SJCRH30 (cell line): Measurements from ENCODE around the gene ABLIM2. TPM values are rescaled to one million over a fixed set of nuclear protein-coding genes. Genes with fewer than 3 reads are reported as not detected.
"Not testable (repeated sequence)": the region's sequence is repeated elsewhere in the genome, so short reads cannot be mapped to it uniquely, and the experiment has no call there.

Source experiments
- DNase-seq, 2 experiments: peaks; one replicate each; pipeline ENCODE4 v3.0.0-alpha.2; 2015 to 2020
- H3K27ac ChIP-seq: fragments of 250-450 bp; sonication (Bioruptor Pico); 2 replicates; pipeline ENCODE4 v1.5.1; 2020; ENCODE audit warnings: mild to moderate bottlenecking, moderate library complexity
- H3K27me3 ChIP-seq: fragments of 250-450 bp; sonication (Bioruptor Pico); 2 replicates; pipeline ENCODE4 v1.5.1; 2020; ENCODE audit warnings: mild to moderate bottlenecking, moderate library complexity
- H3K36me3 ChIP-seq: fragments of 250-450 bp; sonication (Bioruptor Pico); 2 replicates; pipeline ENCODE4 v1.5.1; 2020; ENCODE audit warnings: mild to moderate bottlenecking, moderate library complexity
- H3K4me1 ChIP-seq: fragments of 250-450 bp; sonication (Bioruptor Pico); 2 replicates; pipeline ENCODE4 v1.5.1; 2020; ENCODE audit warnings: mild to moderate bottlenecking, moderate library complexity
- H3K4me3 ChIP-seq: fragments of 250-450 bp; sonication (Bioruptor Pico); 2 replicates; pipeline ENCODE4 v1.5.1; 2020; ENCODE audit warnings: mild to moderate bottlenecking, moderate library complexity
- H3K9me3 ChIP-seq: fragments of 250-450 bp; sonication (Bioruptor Pico); replicated peaks from 2 replicates; pipeline ENCODE4 v1.5.1; 2020; ENCODE audit warnings: mild to moderate bottlenecking, moderate library complexity
- total RNA-seq: library from RNA; depleted of rRNA; stranded (reverse); fragments of >200 nt; shearing (Covaris generic); gene quantifications from 2 replicates; pipeline ENCODE4 v1.2.3, GENCODE V29; 2014

Gene ABLIM2
- total RNA-seq, 1 experiment from 2014 or later: 0.12 TPM

- H3K4me1 ChIP-seq: peaks cover 8% of the 10 kb centered on the region
- no peaks in the 10 kb centered on the region for H3K9me3 ChIP-seq
- DNase-seq: peak; percentile 89 to 94
- peak within 1 kb of the TSS; percentile 45; the same call in 1 of the 2 replicates for H3K27ac ChIP-seq
- H3K27me3 ChIP-seq: no peaks in the 10 kb centered on the region
- H3K36me3 ChIP-seq: no peaks in the 10 kb centered on the region
- H3K4me3 ChIP-seq: peak within 1 kb of the TSS; percentile 91
These were observed 219.1 kb downstream of the ABLIM2 start, which contains the start of gene AFAP1 for GRCh38 chr4:7939377-7940108. Gene AFAP1 (minus strand): TSS chr4:7939861. CDS start chr4:7872078, 67,783 bp downstream.

DNA sequence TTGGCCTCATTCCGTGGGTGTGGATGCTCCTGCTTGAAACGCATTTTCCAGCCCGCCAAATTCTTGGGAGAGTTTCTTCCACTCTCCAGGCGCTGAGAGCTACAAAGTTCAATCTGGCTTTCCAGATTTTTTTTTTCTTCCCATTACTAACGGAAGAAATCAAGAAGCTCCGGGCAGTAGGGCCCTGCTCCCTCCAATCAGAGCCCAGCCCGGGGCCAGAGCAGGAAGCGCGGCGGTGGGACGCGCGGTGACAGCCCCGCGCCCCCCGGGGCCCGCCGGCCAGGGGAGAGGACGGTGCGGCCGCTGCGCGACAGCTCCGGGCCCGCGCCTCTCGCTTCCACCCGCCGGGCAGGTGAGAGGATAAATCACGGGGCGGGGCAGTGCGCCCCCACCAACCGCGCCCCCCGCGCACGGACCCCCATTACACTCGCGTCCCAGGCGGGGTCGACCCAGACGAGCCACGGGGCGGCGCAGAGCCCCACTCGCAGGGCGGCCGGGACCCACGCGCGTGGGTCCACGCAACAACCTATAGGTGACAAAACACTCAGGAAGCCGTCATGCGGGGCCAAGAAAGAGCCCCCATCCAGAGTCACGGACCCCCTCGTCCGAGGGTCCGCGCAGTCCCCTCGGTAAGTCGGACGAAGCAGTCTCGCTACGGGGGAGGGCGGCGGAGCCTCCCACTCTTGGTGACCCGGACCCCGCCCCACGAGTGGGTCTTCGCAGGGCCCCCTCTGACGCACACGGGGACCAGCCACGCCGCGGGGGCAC, 219.8 kb downstream of the ABLIM2 start:
- H3K9me3 ChIP-seq: no peaks in the 10 kb centered on the region
- no peaks in the 10 kb centered on the region for H3K27me3 ChIP-seq
- peak overlapping the region; percentile 91 for H3K4me3 ChIP-seq
- H3K36me3 ChIP-seq: no peaks in the 10 kb centered on the region; the same call in 1 of the 2 replicates
- peak overlapping the region; percentile 45; the same call in 1 of the 2 replicates for H3K27ac ChIP-seq
- DNase-seq: peak in 1 of 2 experiments; percentile 53
- H3K4me1 ChIP-seq: peaks cover 8% of the 10 kb centered on the region

- no peaks in the 10 kb centered on the region for H3K9me3 ChIP-seq
- peaks cover 8% of the 10 kb centered on the region for H3K4me1 ChIP-seq
- peak overlapping the region; percentile 91 for H3K4me3 ChIP-seq
- peak in 1 of 2 experiments; percentile 17 for DNase-seq
- H3K36me3 ChIP-seq: no peaks in the 10 kb centered on the region; the same call in 1 of the 2 replicates
- H3K27me3 ChIP-seq: no peaks in the 10 kb centered on the region
- no peak overlapping the region for H3K27ac ChIP-seq
These were observed 220.4 kb downstream of the ABLIM2 start for GRCh38 chr4:7938266-7938608.

GRCh38 chr4:7937006-7937405, 221.6 kb downstream of the ABLIM2 start:
- Histone ChIP-seq H3K9me3 (no peaks in the 10 kb centered on the region), H3K27me3 (no peaks in the 10 kb centered on the region), H3K4me1 (peaks cover 8% of the 10 kb centered on the region), H3K4me3 (no peak overlapping the region), H3K27ac (no peak overlapping the region), H3K36me3 (no peaks in the 10 kb centered on the region; the same call in 1 of the 2 replicates)
- no peak for DNase-seq

DNA sequence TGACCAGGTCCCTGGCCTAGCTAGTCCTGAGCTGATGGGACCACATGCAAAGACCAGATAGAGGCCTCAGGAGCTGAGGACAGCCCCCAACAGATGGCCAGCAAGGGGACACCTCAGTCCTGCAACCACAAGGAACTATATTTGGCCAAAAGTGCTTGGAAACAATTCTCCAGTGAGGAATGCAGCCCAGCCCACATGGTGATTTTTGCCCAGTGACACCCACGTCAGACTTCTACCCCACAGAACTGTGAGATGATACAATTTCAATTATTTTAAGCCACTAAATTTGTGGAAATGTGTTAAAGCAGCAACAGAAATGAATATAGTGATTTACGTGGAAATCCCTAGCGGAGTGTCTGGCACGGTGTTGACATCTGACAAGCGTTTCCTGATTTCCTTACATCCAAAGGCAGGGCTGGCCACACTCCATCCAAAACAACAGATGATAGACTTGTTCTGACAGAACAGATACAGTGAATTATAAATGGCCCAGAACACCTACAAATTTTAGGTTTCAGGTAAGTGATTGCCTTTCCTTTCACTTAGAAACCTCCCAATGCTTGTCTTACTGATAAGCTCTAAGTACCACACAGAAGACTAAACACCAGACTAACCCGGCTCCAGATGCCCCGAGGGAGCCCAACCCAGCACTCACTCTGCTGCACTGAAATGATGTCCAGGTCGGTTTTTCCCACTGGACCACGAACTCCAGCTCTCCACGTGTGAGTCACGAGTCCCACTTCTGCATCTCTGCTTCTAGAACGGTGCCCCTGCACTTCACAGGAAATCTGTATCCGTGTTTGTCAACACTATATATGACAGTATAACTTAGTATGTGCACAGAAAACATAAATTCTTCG, 224.7 kb downstream of the ABLIM2 start:
- Histone ChIP-seq H3K4me1 (peaks cover 5% of the 10 kb centered on the region; the same call in 1 of the 2 replicates), H3K9me3 (no peaks in the 10 kb centered on the region), H3K27ac (no peak overlapping the region), H3K36me3 (no peaks in the 10 kb centered on the region; the same call in 1 of the 2 replicates), H3K27me3 (no peaks in the 10 kb centered on the region), H3K4me3 (no peak overlapping the region)
- DNase-seq: no peak

- H3K4me3 ChIP-seq: no peak overlapping the region
- DNase-seq: no peak
- no peaks in the 10 kb centered on the region; the same call in 1 of the 2 replicates for H3K36me3 ChIP-seq
- H3K9me3 ChIP-seq: no peaks in the 10 kb centered on the region
- H3K27ac ChIP-seq: no peak overlapping the region
- H3K27me3 ChIP-seq: no peaks in the 10 kb centered on the region
- peaks cover 8% of the 10 kb centered on the region; the same call in 1 of the 2 replicates for H3K4me1 ChIP-seq
These were observed 226.3 kb downstream of the ABLIM2 start for GRCh38 chr4:7932287-7932686.

DNA sequence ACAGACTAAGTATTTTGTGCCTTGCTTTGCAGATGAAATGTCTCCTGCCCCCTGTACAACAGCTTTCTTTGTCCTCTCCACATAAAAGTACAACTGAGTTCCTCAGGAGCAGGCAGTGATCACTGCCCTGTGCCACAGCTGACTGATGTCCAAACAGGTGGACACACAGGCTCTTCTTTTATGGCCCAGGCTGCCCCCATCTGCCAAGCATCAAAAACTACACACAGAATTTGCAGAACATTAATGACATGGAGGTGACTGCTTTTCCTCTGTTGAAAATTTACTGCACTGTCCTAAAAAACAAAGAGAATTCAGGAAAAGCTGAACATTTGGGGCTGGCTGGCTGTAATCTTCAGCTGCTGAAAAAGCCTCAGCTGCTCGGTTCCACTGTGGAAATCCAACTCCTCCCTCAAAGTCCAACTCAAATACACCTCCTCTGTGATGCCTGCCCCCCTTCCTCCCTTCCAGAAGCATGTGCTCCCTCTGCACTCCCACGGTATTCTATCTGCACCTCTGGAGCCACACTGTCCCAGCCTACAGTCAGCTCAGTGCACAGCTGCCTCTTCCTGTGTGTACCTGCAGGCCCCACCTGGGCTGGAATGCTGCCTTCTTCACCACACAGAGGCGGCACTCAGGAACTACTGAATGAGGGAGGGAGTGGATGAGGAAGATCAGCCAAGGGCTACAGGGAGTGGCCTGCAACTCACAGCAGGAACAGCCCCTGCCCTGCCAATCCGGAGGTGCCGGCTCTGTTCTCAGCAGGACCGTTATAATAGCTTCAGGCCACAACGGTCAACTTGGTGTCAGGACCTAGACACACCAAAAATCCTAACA, 229.3 kb downstream of the ABLIM2 start:
- Histone ChIP-seq H3K4me1 (peaks cover 15% of the 10 kb centered on the region), H3K27ac (no peak overlapping the region), H3K9me3 (no peaks in the 10 kb centered on the region), H3K36me3 (no peaks in the 10 kb centered on the region; the same call in 1 of the 2 replicates), H3K4me3 (no peak overlapping the region), H3K27me3 (no peaks in the 10 kb centered on the region)
- DNase-seq: peak; percentile 80 to 84

DNA sequence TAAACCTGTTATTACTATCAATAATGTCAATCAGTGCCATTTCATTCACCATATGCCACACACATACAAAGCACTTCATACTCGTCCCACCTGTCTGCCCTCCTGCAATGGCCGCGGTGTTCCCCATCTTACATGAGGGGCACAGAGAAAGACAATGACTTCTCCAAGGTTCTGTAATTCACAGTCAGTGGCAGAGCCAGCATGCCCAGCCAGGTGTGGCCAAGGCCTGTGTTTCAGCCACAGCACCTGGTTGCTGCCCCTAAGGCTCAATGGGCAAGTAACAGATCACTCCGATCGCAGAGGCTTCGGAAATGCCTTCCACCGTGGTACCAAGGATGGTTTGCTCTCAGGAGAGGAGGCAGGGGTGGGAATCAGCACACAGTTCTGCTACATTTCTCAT, 229.9 kb downstream of the ABLIM2 start:
- Histone ChIP-seq H3K4me1 (peaks cover 21% of the 10 kb centered on the region), H3K27me3 (no peaks in the 10 kb centered on the region), H3K27ac (no peak overlapping the region), H3K36me3 (no peaks in the 10 kb centered on the region; the same call in 1 of the 2 replicates), H3K9me3 (no peaks in the 10 kb centered on the region), H3K4me3 (no peak overlapping the region)
- DNase-seq: no peak

DNA sequence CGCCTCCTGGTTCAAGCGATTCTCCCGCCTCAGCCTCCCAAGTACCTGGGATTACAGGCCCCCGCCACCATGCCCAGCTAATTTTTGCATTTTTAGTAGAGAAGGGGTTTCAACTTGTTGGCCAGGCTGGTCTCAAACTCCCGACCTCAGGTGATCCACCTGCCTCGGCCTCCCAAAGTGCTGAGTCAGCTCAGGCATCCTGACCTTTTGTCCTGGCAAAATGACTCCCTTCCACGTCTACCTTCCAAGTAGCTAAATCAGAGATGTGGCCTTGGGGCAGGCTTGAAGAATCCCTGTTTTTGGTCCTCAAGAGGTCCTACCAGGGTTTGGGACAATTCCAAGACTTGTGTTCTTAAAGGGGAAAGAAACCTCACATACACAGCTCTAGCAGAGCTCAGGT, 231.8 kb downstream of the ABLIM2 start:
- Histone ChIP-seq H3K27ac (no peak overlapping the region), H3K4me3 (no peak overlapping the region), H3K4me1 (peaks cover 23% of the 10 kb centered on the region), H3K27me3 (no peaks in the 10 kb centered on the region), H3K36me3 (no peaks in the 10 kb centered on the region), H3K9me3 (no peaks in the 10 kb centered on the region)
- no peak for DNase-seq

GRCh38 chr4:7924570-7924969, 234.0 kb downstream of the ABLIM2 start:
- Histone ChIP-seq H3K9me3 (no peaks in the 10 kb centered on the region), H3K4me3 (peak overlapping the region; percentile 2), H3K36me3 (no peaks in the 10 kb centered on the region), H3K27ac (peak overlapping the region; percentile 60), H3K27me3 (no peaks in the 10 kb centered on the region), H3K4me1 (peaks cover 23% of the 10 kb centered on the region)
- peak; percentile 82 to 83 for DNase-seq

GRCh38 chr4:7924163-7924562, 234.4 kb downstream of the ABLIM2 start:
- H3K4me1 ChIP-seq: peaks cover 19% of the 10 kb centered on the region
- peak; percentile 36 to 55 for DNase-seq
- peak overlapping the region; percentile 60 for H3K27ac ChIP-seq
- H3K36me3 ChIP-seq: no peaks in the 10 kb centered on the region
- no peaks in the 10 kb centered on the region for H3K9me3 ChIP-seq
- no peaks in the 10 kb centered on the region for H3K27me3 ChIP-seq
- peak overlapping the region; percentile 2 for H3K4me3 ChIP-seq

DNA sequence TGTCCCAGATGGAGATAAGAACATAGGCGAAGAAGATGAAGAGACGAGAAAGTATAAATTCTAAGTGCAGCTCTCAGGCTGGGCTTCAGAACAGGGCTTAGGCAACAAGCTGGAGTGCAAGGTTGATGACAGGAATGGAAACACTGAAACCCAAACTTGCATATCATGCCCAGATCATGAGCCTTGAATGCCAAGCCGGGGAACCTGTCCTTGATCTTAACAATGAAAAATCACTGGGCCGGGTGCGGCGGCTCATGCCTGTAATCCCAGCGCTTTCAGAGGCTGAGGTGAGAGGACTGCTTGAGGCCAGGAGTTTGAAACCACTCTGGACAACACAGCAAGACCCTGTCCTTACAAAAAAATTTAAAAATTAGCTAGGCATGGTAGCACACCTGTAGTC, 236.1 kb downstream of the ABLIM2 start:
- Histone ChIP-seq H3K9me3 (no peaks in the 10 kb centered on the region), H3K27me3 (no peaks in the 10 kb centered on the region), H3K4me3 (no peak overlapping the region), H3K27ac (no peak overlapping the region), H3K4me1 (peaks cover 15% of the 10 kb centered on the region), H3K36me3 (no peaks in the 10 kb centered on the region)
- no peak for DNase-seq

GRCh38 chr4:7918981-7919380, 239.6 kb downstream of the ABLIM2 start:
- no peaks in the 10 kb centered on the region for H3K9me3 ChIP-seq
- H3K27me3 ChIP-seq: no peaks in the 10 kb centered on the region
- no peak overlapping the region for H3K27ac ChIP-seq
- H3K36me3 ChIP-seq: no peaks in the 10 kb centered on the region
- H3K4me3 ChIP-seq: no peak overlapping the region
- peaks cover 16% of the 10 kb centered on the region for H3K4me1 ChIP-seq
- no peak for DNase-seq

DNA sequence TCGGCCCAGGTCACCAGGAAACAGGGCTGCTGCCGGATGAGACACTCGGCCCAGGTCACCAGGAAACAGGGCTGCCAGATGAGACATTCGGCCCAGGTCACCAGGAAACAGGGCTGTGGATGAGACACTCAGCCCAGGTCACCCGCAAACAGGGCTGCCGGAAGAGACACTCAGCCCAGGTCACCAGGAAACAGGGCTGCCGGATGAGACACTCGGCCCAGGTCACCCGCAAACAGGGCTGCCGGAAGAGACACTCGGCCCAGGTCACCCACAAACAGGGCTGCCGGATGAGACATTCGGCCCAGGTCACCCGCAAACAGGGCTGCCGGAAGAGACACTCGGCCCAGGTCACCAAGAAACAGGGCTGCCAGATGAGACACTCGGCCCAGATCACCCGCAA, 240.4 kb downstream of the ABLIM2 start:
- not testable (repeated sequence) for DNase-seq, H3K9me3 ChIP-seq, H3K27ac ChIP-seq, H3K4me3 ChIP-seq, H3K27me3 ChIP-seq, H3K36me3 ChIP-seq
- peaks cover 11% of the 10 kb centered on the region for H3K4me1 ChIP-seq
